HL-60 (cell line): ENCODE data around the gene NAA80.

Source experiments
- DNase-seq, 2 experiments: peaks; one replicate each; pipeline ENCODE4 v3.0.0-alpha.2; 2010 to 2020; ENCODE audit warnings: low read depth in 1 of 2, low spot score in 1 of 2
- H3K27ac ChIP-seq: fragments of 250-450 bp; sonication (Bioruptor Pico); replicated peaks from 2 replicates; pipeline ENCODE4 v1.5.1; 2020; ENCODE audit warnings: mild to moderate bottlenecking, moderate library complexity
- H3K27me3 ChIP-seq: fragments of 250-450 bp; sonication (Bioruptor Pico); 2 replicates; pipeline ENCODE4 v1.5.1; 2021; ENCODE audit warnings: mild to moderate bottlenecking, moderate library complexity; ENCODE audit not compliant: insufficient read depth, poor library complexity, severe bottlenecking
- H3K4me3 ChIP-seq: replicated peaks from 2 replicates; pipeline ENCODE4 v1.5.1; 2011; ENCODE audit warnings: mild to moderate bottlenecking, control low read depth, low read length; ENCODE audit not compliant: insufficient read depth
- GABPA ChIP-seq: IDR thresholded peaks from 2 replicates; pipeline ENCODE4 v1.6.1; 2012; ENCODE audit warnings: low read depth
- POLR2AphosphoS5 ChIP-seq: IDR thresholded peaks from 2 replicates; pipeline ENCODE4 v1.6.1; 2012; ENCODE audit warnings: low read depth
- SPI1 ChIP-seq: IDR thresholded peaks from 2 replicates; pipeline ENCODE4 v1.6.1; 2012; ENCODE audit warnings: low read depth, mild to moderate bottlenecking, borderline replicate concordance
- TF ChIP-seq, protein P1 (sequence below): IDR thresholded peaks from one replicate; pipeline ENCODE4 v1.5.1; 2011; ENCODE audit warnings: low read length, control low read depth, inconsistent platforms; ENCODE audit not compliant: insufficient read depth
- TF ChIP-seq, protein P2 (sequence below): IDR thresholded peaks from 2 replicates; pipeline ENCODE4 v1.6.1; 2012; ENCODE audit warnings: low read depth; ENCODE audit not compliant: insufficient replicate concordance

NAA80 gene

DNA sequence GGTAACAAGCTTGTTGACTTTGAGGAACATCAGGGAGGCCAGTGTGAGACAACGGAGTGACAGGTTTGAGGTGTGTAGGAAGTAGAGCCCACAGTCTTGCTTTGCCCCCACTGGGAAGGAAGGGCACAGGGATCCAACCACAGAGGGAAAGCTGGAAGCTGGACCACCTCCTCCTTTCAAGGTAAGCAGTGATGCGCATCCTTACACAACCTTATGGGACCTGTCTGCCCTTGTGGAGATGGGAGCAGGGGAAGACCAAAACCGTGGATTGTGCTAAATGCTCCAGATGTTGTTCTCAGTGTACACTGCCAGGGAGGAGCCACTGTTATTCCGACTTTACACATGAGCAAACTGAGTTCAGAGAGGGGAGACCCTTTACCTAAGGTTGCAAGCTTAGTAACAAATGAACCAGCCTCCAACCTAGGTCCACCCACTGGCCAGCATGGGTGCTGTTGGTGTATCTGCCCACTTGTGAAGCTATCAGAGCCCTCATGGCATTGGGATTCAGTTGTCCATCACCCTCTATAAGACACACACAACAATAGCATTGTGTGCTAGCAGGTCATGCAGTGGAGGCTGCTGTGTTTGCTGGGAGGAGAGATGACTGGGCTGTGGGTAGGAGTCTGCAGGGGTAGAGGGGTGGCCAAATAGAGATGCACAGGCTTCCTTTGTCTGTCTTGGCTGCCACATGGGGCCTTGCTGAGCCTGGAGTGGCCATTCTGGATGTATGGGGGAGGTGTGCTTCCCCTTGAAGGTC lies 20.9 kb downstream of the NAA80 start:
- Histone ChIP-seq H3K4me3 (no peak overlapping the region), H3K27ac (no peak overlapping the region), H3K27me3 (peaks cover 34% of the 10 kb centered on the region)
- no peak for DNase-seq
- TF ChIP-seq GABPA (no peak), POLR2AphosphoS5 (no peak), SPI1 (no peak)
- TF ChIP-seq, protein P1, sequence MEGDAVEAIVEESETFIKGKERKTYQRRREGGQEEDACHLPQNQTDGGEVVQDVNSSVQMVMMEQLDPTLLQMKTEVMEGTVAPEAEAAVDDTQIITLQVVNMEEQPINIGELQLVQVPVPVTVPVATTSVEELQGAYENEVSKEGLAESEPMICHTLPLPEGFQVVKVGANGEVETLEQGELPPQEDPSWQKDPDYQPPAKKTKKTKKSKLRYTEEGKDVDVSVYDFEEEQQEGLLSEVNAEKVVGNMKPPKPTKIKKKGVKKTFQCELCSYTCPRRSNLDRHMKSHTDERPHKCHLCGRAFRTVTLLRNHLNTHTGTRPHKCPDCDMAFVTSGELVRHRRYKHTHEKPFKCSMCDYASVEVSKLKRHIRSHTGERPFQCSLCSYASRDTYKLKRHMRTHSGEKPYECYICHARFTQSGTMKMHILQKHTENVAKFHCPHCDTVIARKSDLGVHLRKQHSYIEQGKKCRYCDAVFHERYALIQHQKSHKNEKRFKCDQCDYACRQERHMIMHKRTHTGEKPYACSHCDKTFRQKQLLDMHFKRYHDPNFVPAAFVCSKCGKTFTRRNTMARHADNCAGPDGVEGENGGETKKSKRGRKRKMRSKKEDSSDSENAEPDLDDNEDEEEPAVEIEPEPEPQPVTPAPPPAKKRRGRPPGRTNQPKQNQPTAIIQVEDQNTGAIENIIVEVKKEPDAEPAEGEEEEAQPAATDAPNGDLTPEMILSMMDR: no peak
- TF ChIP-seq, protein P2, sequence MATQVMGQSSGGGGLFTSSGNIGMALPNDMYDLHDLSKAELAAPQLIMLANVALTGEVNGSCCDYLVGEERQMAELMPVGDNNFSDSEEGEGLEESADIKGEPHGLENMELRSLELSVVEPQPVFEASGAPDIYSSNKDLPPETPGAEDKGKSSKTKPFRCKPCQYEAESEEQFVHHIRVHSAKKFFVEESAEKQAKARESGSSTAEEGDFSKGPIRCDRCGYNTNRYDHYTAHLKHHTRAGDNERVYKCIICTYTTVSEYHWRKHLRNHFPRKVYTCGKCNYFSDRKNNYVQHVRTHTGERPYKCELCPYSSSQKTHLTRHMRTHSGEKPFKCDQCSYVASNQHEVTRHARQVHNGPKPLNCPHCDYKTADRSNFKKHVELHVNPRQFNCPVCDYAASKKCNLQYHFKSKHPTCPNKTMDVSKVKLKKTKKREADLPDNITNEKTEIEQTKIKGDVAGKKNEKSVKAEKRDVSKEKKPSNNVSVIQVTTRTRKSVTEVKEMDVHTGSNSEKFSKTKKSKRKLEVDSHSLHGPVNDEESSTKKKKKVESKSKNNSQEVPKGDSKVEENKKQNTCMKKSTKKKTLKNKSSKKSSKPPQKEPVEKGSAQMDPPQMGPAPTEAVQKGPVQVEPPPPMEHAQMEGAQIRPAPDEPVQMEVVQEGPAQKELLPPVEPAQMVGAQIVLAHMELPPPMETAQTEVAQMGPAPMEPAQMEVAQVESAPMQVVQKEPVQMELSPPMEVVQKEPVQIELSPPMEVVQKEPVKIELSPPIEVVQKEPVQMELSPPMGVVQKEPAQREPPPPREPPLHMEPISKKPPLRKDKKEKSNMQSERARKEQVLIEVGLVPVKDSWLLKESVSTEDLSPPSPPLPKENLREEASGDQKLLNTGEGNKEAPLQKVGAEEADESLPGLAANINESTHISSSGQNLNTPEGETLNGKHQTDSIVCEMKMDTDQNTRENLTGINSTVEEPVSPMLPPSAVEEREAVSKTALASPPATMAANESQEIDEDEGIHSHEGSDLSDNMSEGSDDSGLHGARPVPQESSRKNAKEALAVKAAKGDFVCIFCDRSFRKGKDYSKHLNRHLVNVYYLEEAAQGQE: no peak

DNA sequence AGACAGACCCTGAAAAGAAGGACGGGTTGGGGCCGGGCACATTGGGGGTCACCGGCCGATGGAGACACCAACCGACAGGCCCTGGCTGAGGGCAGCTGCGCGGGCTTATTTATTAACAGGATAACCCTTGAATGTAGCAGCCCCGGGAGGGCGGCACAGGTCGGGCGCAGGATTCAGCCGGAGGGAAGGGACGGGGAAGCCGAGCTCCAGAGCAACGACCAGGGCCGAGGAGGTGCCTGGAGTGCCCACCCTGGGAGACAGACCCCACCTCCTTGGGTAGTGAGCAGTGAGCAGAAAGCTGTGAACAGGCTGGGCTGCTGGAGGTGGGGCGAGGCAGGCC lies 22.5 kb downstream of the NAA80 start:
- H3K27ac ChIP-seq: no peak overlapping the region
- no peak for TF ChIP-seq POLR2AphosphoS5
- TF ChIP-seq SPI1: no peak
- no peak for TF ChIP-seq GABPA
- TF ChIP-seq, protein P1: no peak
- TF ChIP-seq, protein P2: no peak
- H3K4me3 ChIP-seq: no peak overlapping the region
- no peak for DNase-seq
- peaks cover 34% of the 10 kb centered on the region for H3K27me3 ChIP-seq

DNA sequence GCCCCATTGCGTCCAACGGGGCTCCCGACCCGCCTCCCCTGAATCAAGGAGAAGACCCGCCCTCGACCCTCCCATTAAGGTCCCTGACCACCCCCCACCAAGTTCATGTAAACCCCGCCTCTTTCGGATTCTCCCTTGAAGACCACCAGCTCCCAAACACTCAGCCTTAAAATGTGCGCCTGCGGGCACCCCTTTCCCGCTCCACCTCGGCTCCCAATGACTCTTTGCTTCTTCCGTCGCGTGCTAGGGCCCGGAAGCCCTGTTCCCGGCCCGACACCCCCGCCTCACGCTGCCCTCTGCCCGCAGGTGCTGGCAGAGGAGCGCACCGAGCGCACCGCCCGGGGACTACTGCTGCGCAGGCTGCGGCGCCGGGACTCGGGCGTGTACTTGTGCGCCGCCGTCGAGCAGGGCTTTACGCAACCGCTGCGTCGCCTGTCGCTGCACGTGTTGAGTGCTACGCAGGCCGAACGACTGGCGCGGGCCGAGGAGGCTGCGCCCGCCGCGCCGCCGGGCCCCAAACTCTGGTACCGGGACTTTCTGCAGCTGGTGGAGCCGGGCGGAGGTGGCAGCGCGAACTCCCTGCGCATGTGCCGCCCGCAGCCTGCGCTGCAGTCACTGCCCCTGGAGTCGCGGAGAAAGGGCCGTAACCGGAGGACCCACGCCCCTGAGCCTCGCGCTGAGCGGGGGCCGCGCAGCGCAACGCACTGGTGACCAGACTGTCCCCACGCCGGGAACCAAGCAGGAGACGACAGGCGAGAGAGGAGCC lies 23.0 kb downstream of the NAA80 start:
- H3K4me3 ChIP-seq: no peak overlapping the region
- H3K27me3 ChIP-seq: peaks cover 34% of the 10 kb centered on the region

More for the DNA sequence above, 23.0 kb downstream of the NAA80 start:
- TF ChIP-seq GABPA: no peak
- TF ChIP-seq, protein P2: no peak
- TF ChIP-seq POLR2AphosphoS5: no peak
- no peak for TF ChIP-seq SPI1
- TF ChIP-seq, protein P1: no peak
- DNase-seq: peak in 1 of 2 experiments; percentile 33
- H3K27ac ChIP-seq: no peak overlapping the region
